ENCODE measurements around the gene L3MBTL3.
"Not testable (repeated sequence)": the region's sequence is repeated elsewhere in the genome, so short reads cannot be mapped to it uniquely, and the experiment has no call there.

Gene L3MBTL3

GRCh38 chr6:130143709-130144108, 125.3 kb downstream of the L3MBTL3 start:
- no peak for DNase-seq

GRCh38 chr6:130147111-130147510, 128.7 kb downstream of the L3MBTL3 start:
- no peak for DNase-seq

GRCh38 chr6:130148181-130148580, 129.8 kb downstream of the L3MBTL3 start:
- no peak for DNase-seq

- DNase-seq, result not testable (repeated sequence)
These were observed 130.6 kb downstream of the L3MBTL3 start for GRCh38 chr6:130149016-130149415.

- no peak for DNase-seq
These were observed 132.5 kb downstream of the L3MBTL3 start for GRCh38 chr6:130150906-130151305.

- DNase-seq, result no peak
These were observed 134.6 kb downstream of the L3MBTL3 start for GRCh38 chr6:130152908-130153510.

- DNase-seq, result no peak
These were observed 138.5 kb downstream of the L3MBTL3 start for GRCh38 chr6:130156908-130157307.

- no peak for DNase-seq
These were observed 139.7 kb downstream of the L3MBTL3 start for GRCh38 chr6:130158056-130158455.

- DNase-seq, result no peak
These were observed 140.2 kb downstream of the L3MBTL3 start for GRCh38 chr6:130158548-130158947.

GRCh38 chr6:130159956-130160355, 141.6 kb downstream of the L3MBTL3 start:
- DNase-seq, result no peak

GRCh38 chr6:130161683-130162404, 143.5 kb downstream of the L3MBTL3 start:
- DNase-seq, result no peak

- DNase-seq, result no peak
These were observed 144.0 kb downstream of the L3MBTL3 start for GRCh38 chr6:130162421-130162820.

- no peak for DNase-seq
These were observed 144.9 kb downstream of the L3MBTL3 start for GRCh38 chr6:130163266-130163665.

GRCh38 chr6:130164251-130164650, 145.9 kb downstream of the L3MBTL3 start:
- DNase-seq, result no peak

- DNase-seq, result no peak
These were observed 149.3 kb downstream of the L3MBTL3 start for GRCh38 chr6:130167655-130168054.

GRCh38 chr6:130170160-130170559, 151.8 kb downstream of the L3MBTL3 start:
- not testable (repeated sequence) for DNase-seq

- not testable (repeated sequence) for DNase-seq
These were observed 155.1 kb downstream of the L3MBTL3 start for GRCh38 chr6:130173377-130174004.

GRCh38 chr6:130176378-130176777, 158.0 kb downstream of the L3MBTL3 start:
- no peak for DNase-seq

GRCh38 chr6:130178692-130179091, 160.3 kb downstream of the L3MBTL3 start:
- DNase-seq, result no peak

GRCh38 chr6:130182466-130182865, 164.1 kb downstream of the L3MBTL3 start:
- no peak for DNase-seq

- DNase-seq, result no peak
These were observed 165.2 kb downstream of the L3MBTL3 start for GRCh38 chr6:130183271-130184222.

GRCh38 chr6:130185658-130186057, 167.3 kb downstream of the L3MBTL3 start:
- no peak for DNase-seq

Data from activated T-cell treated with anti-CD3 and anti-CD28 coated beads, Interleukin-2, amount 50 U/mL, for 1 hour (primary cell).